Upper lobe of left lung (tissue), 6 donors: ENCODE results near the gene MAPK12. TPM values are rescaled to one million over a fixed set of nuclear protein-coding genes. Genes with fewer than 3 reads are reported as not detected.

Source experiments
- ATAC-seq, 2 donors: fragments of 200-7000 bp; cut with Tn5 transposase; one replicate each; pipeline ENCODE4 v1.9.1; 2022; ENCODE audit warnings: mild to moderate bottlenecking in 2 of 2, moderate library complexity in 2 of 2; ENCODE audit not compliant: low FRiP score in 2 of 2
- DNase-seq, 2 donors: peaks; one replicate each; pipeline ENCODE4 v3.0.0-alpha.2; 2019 to 2020
- H3K27ac ChIP-seq, 4 donors: fragments of 200-600 bp; sonication (generic); one replicate each; pipeline ENCODE4 v1.5.1; 2016 to 2019
- H3K27me3 ChIP-seq, 4 donors: fragments of 200-600 bp; sonication (generic); one replicate each; pipeline ENCODE4 v1.5.1; 2017 to 2019
- H3K36me3 ChIP-seq, 4 donors: fragments of 200-600 bp; sonication (generic); one replicate each; pipeline ENCODE4 v1.5.1; 2016 to 2019
- H3K4me1 ChIP-seq, 4 donors: fragments of 200-600 bp; sonication (generic); one replicate each; pipeline ENCODE4 v1.5.1; 2018 to 2019
- H3K4me3 ChIP-seq, 4 donors: fragments of 200-600 bp; sonication (generic); one replicate each; pipeline ENCODE4 v1.5.1; 2017 to 2019; ENCODE audit warnings: mild to moderate bottlenecking in 2 of 4, moderate library complexity in 1 of 4
- H3K9me3 ChIP-seq, 4 donors: fragments of 200-600 bp; sonication (generic); one replicate each; pipeline ENCODE4 v1.5.1; 2018 to 2019
- CTCF ChIP-seq, 6 experiments: fragments of 450-650 bp in 4 of 6; fragments of 200-600 bp in 2 of 6; sonication (generic) in 2 of 6; IDR thresholded peaks; one replicate each; pipeline ENCODE4 v1.5.1; 2016 to 2019; ENCODE audit warnings: antibody characterized with exemption in 6 of 6
- EP300 ChIP-seq, 4 donors: sonication (generic); formaldehyde crosslinking; IDR thresholded peaks; one replicate each; pipeline ENCODE4 v1.5.1; 2017; ENCODE audit warnings: antibody characterized with exemption in 4 of 4, control low read depth in 2 of 4
- POLR2A ChIP-seq, 4 donors: fragments of 450-650 bp; IDR thresholded peaks; one replicate each; pipeline ENCODE4 v1.5.1; 2016 to 2017; ENCODE audit warnings: antibody characterized with exemption in 4 of 4, mild to moderate bottlenecking in 2 of 4
- POLR2AphosphoS5 ChIP-seq, 2 donors: sonication (generic); formaldehyde crosslinking; IDR thresholded peaks; one replicate each; pipeline ENCODE4 v1.5.1; 2017; ENCODE audit warnings: antibody characterized with exemption in 2 of 2
- WGBS, 2 donors: methylation state at CpG; one replicate each; pipeline ENCODE4 v1.1.5; 2017 to 2018; 5-methylcytosine and 5-hydroxymethylcytosine counted together
- total RNA-seq, 6 donors: library from RNA; depleted of rRNA in 4 of 6; stranded (reverse); fragments of >200 nt in 4 of 6; gene quantifications; one replicate each; pipeline versions ENCODE4 v1.1.0 to v1.2.1, GENCODE V29; 2016 to 2021
- donor health status: DM: no; HTN: no; CAD: no; lungs with moderate emphysema.
- donor health status: DM: no; HTN: yes; CAD: no; lungs with severe emphysema.

The MAPK12 gene
- total RNA-seq, 6 donors from 2014 or later: 3.1 to 19.2 (median 10.1) TPM

GRCh38 chr22:50224071-50224470 lies 37.4 kb downstream of the MAPK12 start:
- no peak for ATAC-seq
- Histone ChIP-seq H3K36me3 (peaks cover 25 to 97% (median 75%) of the 10 kb centered on the region in 4 donors), H3K27ac (no peak overlapping the region), H3K9me3 (no peaks in the 10 kb centered on the region), H3K4me1 (peaks cover 0 to 4% (median 2%) of the 10 kb centered on the region in 4 donors), H3K27me3 (no peaks in the 10 kb centered on the region), H3K4me3 (no peak overlapping the region)
- no peak for TF ChIP-seq POLR2AphosphoS5 (IDR thresholded peaks at IDR 0.05)
- TF ChIP-seq CTCF (IDR thresholded peaks at IDR 0.05): no peak
- no peak for TF ChIP-seq EP300 (IDR thresholded peaks at IDR 0.05)
- no peak for TF ChIP-seq POLR2A (IDR thresholded peaks at IDR 0.05)
- 90 to 94% methylated on average over 13 to 16 of the region's 16 CpGs for WGBS, 2 donors
- DNase-seq: peak in 1 of 2 donors; percentile 41

- peak; percentile 14 to 69 for DNase-seq
Observed at GRCh38 chr22:50222508-50222907, 39.0 kb downstream of the MAPK12 start.

GRCh38 chr22:50221410-50222300 lies 39.8 kb downstream of the MAPK12 start:
- no peaks in the 10 kb centered on the region for H3K9me3 ChIP-seq
- H3K27ac ChIP-seq: no peak overlapping the region
- TF ChIP-seq POLR2AphosphoS5 (IDR thresholded peaks at IDR 0.05): no peak
- no peak for TF ChIP-seq POLR2A (IDR thresholded peaks at IDR 0.05)
- TF ChIP-seq CTCF (IDR thresholded peaks at IDR 0.05): no peak
- no peak for TF ChIP-seq EP300 (IDR thresholded peaks at IDR 0.05)
- ATAC-seq: no peak
- no peaks in the 10 kb centered on the region for H3K27me3 ChIP-seq
- peak; percentile 20 to 62 for DNase-seq
- H3K36me3 ChIP-seq: peaks cover 41 to 100% (median 86%) of the 10 kb centered on the region in 4 donors
- WGBS, 2 donors: 90 to 94% methylated on average over 2 to 18 of the region's 19 CpGs
- peaks cover 0 to 4% (median 2%) of the 10 kb centered on the region in 4 donors for H3K4me1 ChIP-seq
- no peak overlapping the region for H3K4me3 ChIP-seq

More at GRCh38 chr22:50222508-50222907, 39.0 kb downstream of the MAPK12 start:
- H3K4me1 ChIP-seq: peaks cover 0 to 4% (median 2%) of the 10 kb centered on the region in 4 donors
- WGBS, 2 donors: 93% methylated on average over 4 to 8 of the region's 8 CpGs
- H3K9me3 ChIP-seq: no peaks in the 10 kb centered on the region
- H3K27me3 ChIP-seq: no peaks in the 10 kb centered on the region
- no peak for ATAC-seq
- H3K4me3 ChIP-seq: no peak overlapping the region
- H3K36me3 ChIP-seq: peaks cover 32 to 100% (median 83%) of the 10 kb centered on the region in 4 donors
- H3K27ac ChIP-seq: no peak overlapping the region
- TF ChIP-seq CTCF (IDR thresholded peaks at IDR 0.05) (no peak), POLR2A (IDR thresholded peaks at IDR 0.05) (no peak), POLR2AphosphoS5 (IDR thresholded peaks at IDR 0.05) (no peak), EP300 (IDR thresholded peaks at IDR 0.05) (no peak)

GRCh38 chr22:50220603-50221409 lies 40.7 kb downstream of the MAPK12 start:
- ATAC-seq (no peak), DNase-seq (peak; percentile 20 to 56)
- H3K9me3 ChIP-seq: no peaks in the 10 kb centered on the region
- no peak for TF ChIP-seq CTCF (IDR thresholded peaks at IDR 0.05)
- TF ChIP-seq POLR2AphosphoS5 (IDR thresholded peaks at IDR 0.05): no peak
- TF ChIP-seq EP300 (IDR thresholded peaks at IDR 0.05): no peak
- TF ChIP-seq POLR2A (IDR thresholded peaks at IDR 0.05): no peak
- peaks cover 0 to 4% (median 2%) of the 10 kb centered on the region in 4 donors for H3K4me1 ChIP-seq
- WGBS, 2 donors: 90 to 95% methylated on average over 14 to 45 of the region's 45 CpGs
- no peak overlapping the region for H3K4me3 ChIP-seq
- H3K27ac ChIP-seq: no peak overlapping the region
- peaks cover 44 to 100% (median 86%) of the 10 kb centered on the region in 4 donors for H3K36me3 ChIP-seq
- H3K27me3 ChIP-seq: no peaks in the 10 kb centered on the region
